Stimulated activated CD8-positive, alpha-beta memory T cell treated with anti-CD3 and anti-CD28 coated beads, Interleukin-15, amount 100 ng/mL, for 1 hour (primary cell): Measurements from ENCODE around the gene KRT76.

Experiments used
- DNase-seq: peaks from one replicate; pipeline ENCODE4 v3.0.0-alpha.2; 2020; ENCODE audit warnings: low read depth

Gene KRT76

DNA sequence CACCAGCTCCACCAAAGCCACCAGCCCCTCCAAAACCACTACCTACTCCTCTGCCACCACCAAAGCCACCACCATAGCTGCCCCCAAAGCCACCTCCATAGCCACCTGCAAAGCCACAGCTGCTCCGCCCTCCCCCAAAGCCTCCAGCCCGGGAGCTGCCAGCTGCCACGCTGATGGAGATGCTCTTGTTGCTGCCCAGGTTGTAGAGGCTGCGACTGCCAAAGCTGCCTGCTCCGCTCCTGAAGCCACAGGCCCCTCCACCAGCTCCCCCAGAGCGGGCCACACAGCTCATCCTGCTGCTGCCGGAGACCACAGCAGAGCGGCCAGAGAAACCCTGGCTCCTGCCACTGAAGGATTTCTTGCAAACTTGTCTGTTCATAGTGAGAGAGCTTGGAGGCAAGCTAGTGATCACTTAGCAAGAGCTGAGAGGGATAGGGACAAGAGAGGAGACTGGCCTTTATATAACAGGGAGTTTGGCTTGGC is at the start of gene KRT76:
TSS of gene KRT76 (minus strand) at position 433 of the 483 bp plus-strand sequence. CDS start at position 379, 54 bp downstream.
- DNase-seq: no peak

- no peak for DNase-seq
These were observed 48.8 kb upstream of the KRT76 start for GRCh38 chr12:52825961-52826360.

GRCh38 chr12:52824741-52825410 is 47.7 kb upstream of the KRT76 start:
- DNase-seq: no peak

DNA sequence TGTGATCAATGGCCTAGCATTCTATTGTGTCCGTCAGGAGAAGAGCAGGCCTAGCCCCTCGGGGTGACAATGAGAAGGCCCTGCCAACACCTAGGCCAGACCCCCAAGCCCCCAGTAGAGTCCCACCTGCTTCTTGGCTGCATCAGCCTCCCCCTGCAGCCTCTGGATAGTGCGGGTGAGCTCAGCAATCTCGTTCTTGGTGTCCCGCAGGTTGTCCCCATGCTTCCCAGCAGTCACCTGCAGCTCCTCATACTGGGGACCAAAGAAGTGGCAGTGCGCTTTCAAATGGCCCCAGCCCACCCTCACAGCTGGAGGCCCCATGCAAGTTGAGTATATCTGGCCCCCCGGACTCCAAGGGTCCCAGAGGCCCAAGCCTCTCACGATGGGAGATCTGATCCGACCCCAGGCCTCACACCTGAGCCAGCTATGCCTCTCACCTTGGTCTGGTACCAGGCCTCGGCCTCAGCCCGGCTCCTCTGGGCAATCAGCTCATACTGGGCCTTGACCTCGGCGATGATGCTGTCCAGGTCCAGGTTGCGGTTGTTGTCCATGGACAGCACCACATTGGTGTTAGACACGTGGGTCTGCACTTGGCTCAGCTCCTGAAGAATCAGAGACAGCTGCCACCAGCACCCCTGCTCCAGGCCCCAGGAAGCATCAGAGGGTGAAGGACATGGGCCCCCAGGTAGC is 46.8 kb upstream of the KRT76 start:
- no peak for DNase-seq

GRCh38 chr12:52822771-52823510 is 45.8 kb upstream of the KRT76 start:
- no peak for DNase-seq

GRCh38 chr12:52821826-52822660 is 44.9 kb upstream of the KRT76 start:
- DNase-seq: no peak

DNA sequence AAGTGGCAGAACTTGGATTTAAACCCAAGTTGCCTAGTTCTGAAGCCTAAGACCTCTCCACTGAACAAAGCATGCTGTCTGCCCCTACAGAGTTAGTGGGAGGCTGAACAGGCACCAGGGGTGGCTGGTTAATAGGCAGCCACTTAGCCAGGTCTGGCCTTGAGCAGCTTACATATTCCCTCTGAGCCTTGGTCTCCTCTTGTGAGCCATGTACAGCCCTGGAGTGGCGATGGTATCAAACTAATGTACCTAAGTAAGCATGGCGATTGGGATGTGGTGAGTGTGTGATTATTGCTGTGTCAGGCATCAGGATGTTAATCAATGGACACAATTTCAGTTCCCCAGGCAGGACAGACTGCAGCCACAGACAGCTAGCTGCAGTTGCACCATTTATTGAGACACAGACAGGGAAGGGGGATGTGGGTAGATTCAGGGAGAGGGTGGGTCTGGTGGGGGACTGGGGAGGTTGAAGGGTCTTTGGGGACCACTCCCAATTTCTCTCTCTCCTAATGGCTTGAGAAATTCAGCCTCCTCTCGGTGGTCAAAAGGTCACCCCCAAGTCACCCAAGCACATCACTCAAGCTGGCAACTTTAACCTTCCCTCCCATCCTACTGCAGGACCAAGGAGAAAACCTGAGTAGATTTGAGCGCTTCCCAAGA is 44.1 kb upstream of the KRT76 start:
- DNase-seq: no peak

- DNase-seq: no peak
These were observed 43.4 kb upstream of the KRT76 start for GRCh38 chr12:52820521-52820920.

- DNase-seq: no peak
These were observed 42.8 kb upstream of the KRT76 start for GRCh38 chr12:52819731-52820510.

DNA sequence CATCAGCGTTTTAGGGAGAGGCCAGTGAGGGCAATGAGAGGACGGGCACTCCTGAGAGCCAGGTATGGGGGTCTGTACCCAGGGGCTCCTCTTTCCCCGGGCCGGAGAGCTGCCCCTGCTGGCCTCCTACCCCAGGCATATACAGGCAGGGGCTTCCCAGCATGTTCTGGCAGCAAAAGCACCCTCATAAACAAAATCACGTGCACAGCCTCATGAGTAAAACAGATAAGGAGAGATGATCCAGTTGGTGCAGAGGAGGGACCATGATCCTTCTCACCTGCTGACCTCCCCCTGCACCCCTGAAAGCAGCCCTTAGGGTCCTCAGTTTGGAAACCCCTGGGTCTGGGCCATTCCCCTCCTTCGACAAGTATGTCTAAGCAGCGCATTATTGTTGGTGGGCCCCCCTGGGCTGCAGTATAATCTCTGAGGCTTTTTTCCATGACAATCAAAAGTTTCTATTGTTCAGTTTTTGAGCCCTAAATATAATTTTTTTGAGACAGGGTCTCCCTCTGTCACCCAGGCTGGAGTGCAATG is 41.8 kb upstream of the KRT76 start:
- DNase-seq: no peak

- DNase-seq: no peak
These were observed 41.2 kb upstream of the KRT76 start for GRCh38 chr12:52818388-52818787.

GRCh38 chr12:52817699-52818238 is 40.6 kb upstream of the KRT76 start:
- DNase-seq: no peak

DNA sequence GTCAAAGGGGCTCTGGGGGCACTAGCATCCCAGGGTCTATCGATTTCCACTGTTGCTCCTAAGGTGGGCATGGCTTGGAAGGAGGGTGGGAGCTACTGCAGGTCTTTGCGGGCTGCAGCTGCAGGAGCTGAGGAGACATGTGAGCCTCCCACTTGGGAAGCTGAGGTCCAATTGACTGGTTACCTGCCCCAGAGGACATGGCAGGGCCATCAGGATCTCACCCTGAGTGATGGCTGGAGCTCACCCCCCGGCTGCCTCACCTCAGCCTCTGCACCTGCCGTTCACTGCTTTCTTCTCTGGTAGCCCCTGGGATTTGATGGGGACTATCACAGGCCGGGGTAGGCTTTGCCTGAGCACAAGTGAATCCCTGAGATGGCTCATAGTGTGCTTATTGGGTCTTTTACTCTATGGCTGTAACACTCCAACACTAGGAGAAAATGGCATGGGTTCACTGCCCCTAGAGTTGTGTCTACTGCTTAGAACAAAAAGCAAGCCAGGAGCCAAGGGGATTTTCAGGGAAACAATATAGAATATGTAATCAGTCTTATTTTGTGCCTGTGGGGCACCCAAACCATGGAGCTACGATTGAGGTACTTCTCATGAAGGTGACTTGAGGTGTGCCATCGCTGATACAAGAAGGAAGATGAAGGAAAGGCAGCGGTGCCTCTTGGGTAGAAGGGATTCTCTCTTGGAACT is 40.0 kb upstream of the KRT76 start:
- DNase-seq: no peak

DNA sequence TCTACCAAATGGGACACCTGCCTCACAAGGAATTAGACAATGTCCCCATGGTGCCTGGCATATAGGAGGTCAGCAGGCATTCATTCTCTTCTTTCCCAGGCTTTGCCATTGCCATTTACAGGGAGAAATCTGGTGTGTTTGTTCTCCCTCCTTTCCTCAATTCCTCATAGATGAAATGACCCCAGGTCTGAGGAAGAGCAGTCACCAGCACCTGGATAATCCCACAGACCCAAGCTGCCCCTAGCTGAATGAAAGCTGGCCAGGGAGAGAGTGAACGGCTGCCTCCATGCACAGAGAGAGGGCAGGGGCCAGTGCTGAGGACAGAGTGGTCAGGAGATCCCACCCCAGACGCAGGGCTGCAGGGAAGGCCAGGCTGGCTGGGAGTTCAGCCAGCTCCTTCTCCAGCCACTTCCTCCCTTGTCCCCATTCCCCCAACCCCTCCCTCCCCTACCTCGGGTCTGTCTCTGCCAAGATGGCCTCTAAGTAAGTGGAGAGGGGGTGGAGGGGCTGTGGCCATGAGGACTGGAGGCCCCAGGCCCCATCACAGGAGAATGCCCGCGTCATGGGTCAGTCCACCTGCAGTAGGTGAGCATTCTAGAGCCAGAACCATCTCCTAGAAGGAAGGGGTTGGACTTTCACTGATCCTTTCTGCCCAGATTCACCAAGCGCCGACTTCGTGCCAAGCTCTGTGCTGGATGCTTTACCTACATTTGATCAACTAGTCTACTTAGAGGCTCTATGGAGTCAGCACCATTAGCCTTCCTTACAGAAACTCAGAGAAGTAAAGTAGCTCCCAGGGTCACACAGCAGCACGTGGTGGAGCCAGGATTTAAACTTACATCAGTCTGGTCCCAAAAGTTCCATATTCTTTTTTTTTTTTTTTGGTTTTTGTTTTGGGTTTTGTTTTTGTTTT is 38.8 kb upstream of the KRT76 start:
- DNase-seq: no peak

- DNase-seq: no peak
These were observed 38.0 kb upstream of the KRT76 start for GRCh38 chr12:52815161-52815560.

DNA sequence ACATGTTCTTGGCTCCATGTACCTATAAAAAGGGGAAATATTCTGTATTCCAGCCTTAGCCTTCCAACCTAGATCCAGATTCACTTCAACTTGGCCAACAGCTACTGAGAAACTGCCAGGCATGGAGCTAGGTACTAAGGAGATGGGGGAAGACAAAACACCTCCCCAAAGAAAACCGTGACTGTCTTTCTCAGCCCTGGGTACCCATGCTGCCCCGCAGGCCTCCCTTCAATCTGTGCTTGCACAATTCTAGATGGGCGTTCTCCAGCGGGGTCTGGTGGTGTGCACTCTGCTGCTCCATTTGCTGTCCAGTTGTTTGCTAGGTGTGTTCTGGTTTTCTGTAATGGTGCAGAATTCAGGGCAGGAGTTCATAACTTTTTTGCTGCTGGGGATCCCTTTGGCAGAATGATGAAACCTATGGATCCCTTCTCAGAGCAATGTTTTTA is 37.6 kb upstream of the KRT76 start:
- DNase-seq: no peak

DNA sequence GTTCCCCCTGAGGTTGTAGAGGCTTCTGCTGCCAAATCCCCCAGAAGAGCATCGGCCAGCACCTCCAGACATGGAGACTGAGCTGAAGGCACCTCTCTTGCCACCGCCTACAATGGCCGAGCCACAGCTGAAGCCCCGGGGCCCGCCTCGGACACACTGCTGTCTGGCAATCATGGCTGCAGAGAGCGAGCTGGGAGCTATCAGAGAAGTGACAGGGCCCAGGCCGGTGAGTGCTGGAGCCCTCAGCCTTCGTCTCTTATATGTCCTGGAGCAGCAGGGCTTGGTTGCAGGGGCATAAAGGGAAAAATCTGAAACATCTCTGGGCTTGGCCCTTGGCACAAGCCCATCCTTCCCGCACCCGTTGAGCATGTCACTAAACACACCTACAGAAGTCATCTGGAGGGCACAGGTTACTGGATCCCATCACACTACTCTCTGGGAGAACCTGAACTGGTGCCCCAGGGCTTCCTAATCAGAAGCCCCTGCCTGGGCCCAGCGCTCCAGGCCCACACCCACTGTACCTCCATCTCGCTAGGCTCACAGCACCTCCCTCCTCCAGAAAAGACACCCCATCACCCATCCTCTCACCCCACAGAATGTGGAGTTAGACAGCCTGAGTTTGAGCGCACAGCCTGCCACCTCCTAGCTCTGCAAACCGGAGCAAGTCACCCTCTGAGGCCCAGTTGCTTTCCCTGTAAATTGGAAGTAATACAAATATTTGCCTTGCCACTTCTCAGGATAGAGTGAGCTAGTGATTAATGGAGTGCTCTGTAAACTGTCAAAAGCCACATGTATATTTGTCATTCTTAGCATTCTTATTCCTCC is 37.0 kb upstream of the KRT76 start, which contains the start of gene KRT4:
TSS of gene KRT4 (minus strand) at position 232 of the 825 bp plus-strand sequence. CDS start at position 174, 58 bp downstream.
- no peak for DNase-seq
